ENCODE data around the gene UPF1.

- TF ChIP-seq L3MBTL2 (conservative IDR thresholded peaks at IDR 0.05) = no peak
- TF ChIP-seq SP1 (IDR thresholded peaks at IDR 0.05) = no peak
- no peak for TF ChIP-seq SUZ12 (IDR thresholded peaks at IDR 0.05)
- TF ChIP-seq FOXK2 (IDR thresholded peaks at IDR 0.05) = no peak
- TF ChIP-seq ELF4 (IDR thresholded peaks at IDR 0.05) = no peak
- no peak for TF ChIP-seq NFRKB (IDR thresholded peaks at IDR 0.05)
Observed at GRCh38 chr19:18869023-18869618, 37.4 kb downstream of the UPF1 start.
